Posterior vena cava (tissue), 2 donors: ENCODE results near the gene PDGFD. TPM values are rescaled to one million over a fixed set of nuclear protein-coding genes. Genes with fewer than 3 reads are reported as not detected.
"Not testable (repeated sequence)": the region's sequence is repeated elsewhere in the genome, so short reads cannot be mapped to it uniquely, and the experiment has no call there.

Source experiments
- DNase-seq: peaks from one replicate; pipeline ENCODE4 v3.0.0-alpha.2; 2020; ENCODE audit warnings: low spot score
- intact Hi-C, 2 donors: fragments of 100-400 bp; cut with DNase I; formaldehyde crosslinking; loops; one replicate each; pipeline versions ENCODE4 v1.14.1 to v1.14.2; 2022 to 2023
- total RNA-seq, 2 donors: library from RNA; stranded (reverse); fragmentation: NEBNext Ultra II Directional; extraction: Animal tissue kit (Norgen Biotek cat#: 25700); gene quantifications; one replicate each; pipeline ENCODE4 v1.2.1, GENCODE V29; 2021
- donor health status: DM: yes; HTN: yes; CAD: no.
- donor health status: DM: yes; HTN: yes; CAD: no.

PDGFD gene
- total RNA-seq, 2 donors from 2014 or later: 24.3 to 62.0 TPM

- DNase-seq: no peak
- intact Hi-C loops: no loop called here
Measured at GRCh38 chr11:104064034-104064630, 99.8 kb downstream of the PDGFD start.

GRCh38 chr11:104061853-104062521 lies 102.0 kb downstream of the PDGFD start:
- DNase-seq: no peak
- intact Hi-C loops: no loop called here

- DNase-seq: no peak
- intact Hi-C loops: no loop called here
Measured at GRCh38 chr11:104060820-104061219, 103.1 kb downstream of the PDGFD start.

GRCh38 chr11:104060004-104060794 lies 103.7 kb downstream of the PDGFD start:
- no peak for DNase-seq
- intact Hi-C loops: no loop called here

- intact Hi-C loops: no loop called here
- DNase-seq: no peak
Measured at GRCh38 chr11:104058680-104059079, 105.3 kb downstream of the PDGFD start.

GRCh38 chr11:104057908-104058307 lies 106.0 kb downstream of the PDGFD start:
- intact Hi-C loops: no loop called here
- DNase-seq: no peak

GRCh38 chr11:104055596-104055995 lies 108.4 kb downstream of the PDGFD start:
- intact Hi-C loops: no loop called here

GRCh38 chr11:104054911-104055529 lies 108.9 kb downstream of the PDGFD start:
- DNase-seq: no peak
- intact Hi-C loops: no loop called here

More at GRCh38 chr11:104055596-104055995, 108.4 kb downstream of the PDGFD start:
- DNase-seq: no peak

- intact Hi-C loops: no loop called here
Measured at GRCh38 chr11:104053743-104054478, 110.0 kb downstream of the PDGFD start.

GRCh38 chr11:104051778-104052177 lies 112.2 kb downstream of the PDGFD start:
- no peak for DNase-seq
- intact Hi-C loops: no loop called here

More at GRCh38 chr11:104053743-104054478, 110.0 kb downstream of the PDGFD start:
- DNase-seq: no peak

- intact Hi-C loops: no loop called here
- no peak for DNase-seq
Measured at GRCh38 chr11:104049116-104049515, 114.8 kb downstream of the PDGFD start.

- DNase-seq, intact Hi-C loops: not testable (repeated sequence)
Measured at GRCh38 chr11:104046858-104047257, 117.1 kb downstream of the PDGFD start.

GRCh38 chr11:104046331-104046730 lies 117.6 kb downstream of the PDGFD start:
- no peak for DNase-seq
- intact Hi-C loops: no loop called here

- intact Hi-C loops: no loop called here
- DNase-seq: no peak
Measured at GRCh38 chr11:104043678-104044239, 120.2 kb downstream of the PDGFD start.

- intact Hi-C loops: no loop called here
- DNase-seq: no peak
Measured at GRCh38 chr11:104043142-104043541, 120.8 kb downstream of the PDGFD start.

GRCh38 chr11:104041792-104042191 lies 122.2 kb downstream of the PDGFD start:
- DNase-seq: no peak

GRCh38 chr11:104036995-104037394 lies 127.0 kb downstream of the PDGFD start:
- intact Hi-C loops: no loop called here
- DNase-seq: peak; percentile 73

More at GRCh38 chr11:104041792-104042191, 122.2 kb downstream of the PDGFD start:
- intact Hi-C loops: no loop called here

GRCh38 chr11:104036588-104036987 lies 127.4 kb downstream of the PDGFD start, which contains the start of gene DDI1:
DDI1 (plus strand) TSS chr11:104036640; CDS start chr11:104036823, 183 bp downstream.
- DNase-seq: peak; percentile 74
- intact Hi-C loops: no loop called here

GRCh38 chr11:104033561-104033960 lies 130.4 kb downstream of the PDGFD start:
- intact Hi-C loops: no loop called here
- DNase-seq: no peak
